ENCODE measurements around the gene SV2B.

Gene SV2B

GRCh38 chr15:91284758-91285466 is 184.9 kb downstream of the SV2B start:
- H3K4me2 ChIP-seq = no peak overlapping the region
- H3K36me3 ChIP-seq (ENCODE audit: insufficient read depth) = no peaks in the 10 kb centered on the region
- no peak overlapping the region for H3K9ac ChIP-seq
- H3K4me3 ChIP-seq (IDR thresholded peaks at IDR 0.05; ENCODE audit: insufficient read depth, low read depth, low read length) = no peak overlapping the region
- H3K27ac ChIP-seq = no peak overlapping the region
- H3K4me1 ChIP-seq (ENCODE audit: low read depth, poor library complexity, severe bottlenecking) = no peaks in the 10 kb centered on the region
- no peak for TF ChIP-seq CTCF (conservative IDR thresholded peaks at IDR 0.05; ENCODE audit: low read depth, low read length)
- H3K79me2 ChIP-seq (ENCODE audit: insufficient read depth, low read depth) = no peaks in the 10 kb centered on the region
- no peaks in the 10 kb centered on the region for H3K27me3 ChIP-seq (ENCODE audit: insufficient read depth, low read depth)
- no peaks in the 10 kb centered on the region for H4K20me1 ChIP-seq (ENCODE audit: insufficient read depth)
- H2AFZ ChIP-seq (ENCODE audit: low read depth) = no peak overlapping the region

GRCh38 chr15:91289324-91289723 is 189.3 kb downstream of the SV2B start:
- no peaks in the 10 kb centered on the region for H4K20me1 ChIP-seq (ENCODE audit: insufficient read depth)
- no peaks in the 10 kb centered on the region for H3K36me3 ChIP-seq (ENCODE audit: insufficient read depth)
- H3K27ac ChIP-seq = no peak overlapping the region
- no peak overlapping the region for H3K4me2 ChIP-seq
- no peak for TF ChIP-seq CTCF (conservative IDR thresholded peaks at IDR 0.05; ENCODE audit: low read depth, low read length)
- H2AFZ ChIP-seq (ENCODE audit: low read depth) = no peak overlapping the region
- no peak overlapping the region for H3K4me3 ChIP-seq (IDR thresholded peaks at IDR 0.05; ENCODE audit: insufficient read depth, low read depth, low read length)
- no peaks in the 10 kb centered on the region for H3K79me2 ChIP-seq (ENCODE audit: insufficient read depth, low read depth)
- H3K9ac ChIP-seq = no peak overlapping the region
- no peaks in the 10 kb centered on the region for H3K27me3 ChIP-seq (ENCODE audit: insufficient read depth, low read depth)
- no peaks in the 10 kb centered on the region for H3K4me1 ChIP-seq (ENCODE audit: low read depth, poor library complexity, severe bottlenecking)

GRCh38 chr15:91290553-91290952 is 190.5 kb downstream of the SV2B start:
- no peak for TF ChIP-seq CTCF (conservative IDR thresholded peaks at IDR 0.05; ENCODE audit: low read depth, low read length)
- Histone ChIP-seq H2AFZ (ENCODE audit: low read depth) (no peak overlapping the region), H3K79me2 (ENCODE audit: insufficient read depth, low read depth) (no peaks in the 10 kb centered on the region), H3K27me3 (ENCODE audit: insufficient read depth, low read depth) (no peaks in the 10 kb centered on the region), H3K36me3 (ENCODE audit: insufficient read depth) (no peaks in the 10 kb centered on the region), H3K4me2 (no peak overlapping the region), H3K4me1 (ENCODE audit: low read depth, poor library complexity, severe bottlenecking) (no peaks in the 10 kb centered on the region), H3K27ac (no peak overlapping the region), H4K20me1 (ENCODE audit: insufficient read depth) (no peaks in the 10 kb centered on the region), H3K4me3 (IDR thresholded peaks at IDR 0.05; ENCODE audit: insufficient read depth, low read depth, low read length) (no peak overlapping the region), H3K9ac (no peak overlapping the region)

GRCh38 chr15:91291673-91292072 is 191.6 kb downstream of the SV2B start:
- no peak overlapping the region for H2AFZ ChIP-seq (ENCODE audit: low read depth)
- H3K4me1 ChIP-seq (ENCODE audit: low read depth, poor library complexity, severe bottlenecking) = no peaks in the 10 kb centered on the region
- H4K20me1 ChIP-seq (ENCODE audit: insufficient read depth) = no peaks in the 10 kb centered on the region
- H3K79me2 ChIP-seq (ENCODE audit: insufficient read depth, low read depth) = no peaks in the 10 kb centered on the region
- no peak overlapping the region for H3K27ac ChIP-seq
- no peak overlapping the region for H3K4me2 ChIP-seq
- TF ChIP-seq CTCF (conservative IDR thresholded peaks at IDR 0.05; ENCODE audit: low read depth, low read length) = no peak
- no peak overlapping the region for H3K4me3 ChIP-seq (IDR thresholded peaks at IDR 0.05; ENCODE audit: insufficient read depth, low read depth, low read length)
- no peak overlapping the region for H3K9ac ChIP-seq
- H3K36me3 ChIP-seq (ENCODE audit: insufficient read depth) = no peaks in the 10 kb centered on the region
- no peaks in the 10 kb centered on the region for H3K27me3 ChIP-seq (ENCODE audit: insufficient read depth, low read depth)
